Motor neuron (in vitro differentiated cells): ENCODE measurements around the gene CHFR. TPM values are rescaled to one million over a fixed set of nuclear protein-coding genes. Genes with fewer than 3 reads are reported as not detected.

Experiments used
- ATAC-seq, 8 experiments: fragments of 200-7000 bp; cut with Tn5 transposase; replicated peaks in 6 of 8; 2 replicates each; pipeline ENCODE4 v1.8.0; 2021; ENCODE audit warnings: mild to moderate bottlenecking in 8 of 8, moderate library complexity in 8 of 8
- H3K27ac ChIP-seq, 2 donors: fragments of 250-450 bp; sonication (Bioruptor Pico); 2 replicates each; pipeline ENCODE4 v1.9.0; 2021; ENCODE audit warnings: antibody characterized with exemption in 2 of 2, mild to moderate bottlenecking in 2 of 2, moderate library complexity in 1 of 2
- H3K4me1 ChIP-seq, 2 donors: fragments of 250-450 bp; sonication (Bioruptor Pico); replicated peaks in 1 of 2; 2 replicates each; pipeline ENCODE4 v1.6.1; 2021; ENCODE audit warnings: antibody characterized with exemption in 2 of 2, mild to moderate bottlenecking in 2 of 2, moderate library complexity in 1 of 2
- H3K4me3 ChIP-seq, 5 donors: fragments of 250-450 bp; sonication (Bioruptor Pico); 2 replicates each; pipeline ENCODE4 v1.9.0; 2021; ENCODE audit warnings: antibody characterized with exemption in 5 of 5, mild to moderate bottlenecking in 5 of 5, moderate library complexity in 4 of 5
- WGBS, 10 experiments: fragments of 450-650 bp; shearing (Covaris generic); methylation state at CpG; one replicate each; pipeline ENCODE4 v1.0.0; 2022; 5-methylcytosine and 5-hydroxymethylcytosine counted together
- in situ Hi-C, 9 experiments: fragments of 400-800 bp; cut with MboI; loops; one replicate each; pipeline ENCODE4 v1.15.0; 2021; ENCODE audit warnings: low sequenced_read_pairs in 9 of 9, low pct_unique_long_range_greater_than_20kb in 2 of 9; ENCODE audit not compliant: unreplicated experiment in 9 of 9
- total RNA-seq, 8 experiments: library from RNA; unstranded; fragments of 300-600 nt; gene quantifications; 2 replicates each; pipeline versions ENCODE4 v1.2.3 to v1.2.4, GENCODE V29; 2022

The CHFR gene
- total RNA-seq, 8 experiments from 2014 or later = 22.1 to 69.6 (median 24.8) TPM

- H3K4me1 ChIP-seq = peaks cover 0 to 8% of the 10 kb centered on the region in 2 donors
- 80 to 100% (median 87%) methylated on average over 1 to 3 of the region's 5 CpGs; no CpG with 5 or more reads in 5 of the 10 experiments for WGBS, 10 experiments
- in situ Hi-C loops = no loop called here
- no peak for ATAC-seq
- H3K27ac ChIP-seq = no peak overlapping the region
- H3K4me3 ChIP-seq = no peak overlapping the region
Observed at GRCh38 chr12:132834181-132834711, 53.2 kb downstream of the CHFR start.

- Histone ChIP-seq H3K4me1 (peaks cover 0 to 8% of the 10 kb centered on the region in 2 donors), H3K27ac (no peak overlapping the region), H3K4me3 (no peak overlapping the region)
- in situ Hi-C loops = no loop called here
- ATAC-seq = no peak
- 89 to 100% (median 92%) methylated on average over 1 to 6 of the region's 8 CpGs; no CpG with 5 or more reads in 5 of the 10 experiments for WGBS, 10 experiments
Observed at GRCh38 chr12:132833341-132833740, 54.1 kb downstream of the CHFR start.

- no peak overlapping the region for H3K27ac ChIP-seq
- 68 to 100% (median 87%) methylated on average over 2 to 10 of the region's 11 CpGs; no CpG with 5 or more reads in 2 of the 10 experiments for whole genome bisulfite sequencing, 10 experiments
- in situ Hi-C loops = no loop called here
- ATAC-seq = no peak
- H3K4me1 ChIP-seq = peaks cover 8 to 11% of the 10 kb centered on the region in 2 donors
- no peak overlapping the region for H3K4me3 ChIP-seq
Observed at GRCh38 chr12:132831771-132832170, 55.6 kb downstream of the CHFR start.

- peak; percentile 67 to 93 (median 86) for ATAC-seq
- in situ Hi-C loops = no loop called here
- 0 to 46% (median 15%) methylated on average over 2 to 19 of the region's 78 CpGs; no CpG with 5 or more reads in 5 of the 10 experiments for WGBS, 10 experiments
Observed at GRCh38 chr12:132828706-132829534, 58.5 kb downstream of the CHFR start, which contains the start of gene GOLGA3. TSS of gene GOLGA3 (minus strand) at chr12:132828869. CDS start at chr12:132822128, 6,741 bp downstream.

GRCh38 chr12:132827763-132828703, 59.4 kb downstream of the CHFR start:
- 0 to 80% (median 17%) methylated on average over 1 to 13 of the region's 59 CpGs; no CpG with 5 or more reads in 1 of the 10 experiments for WGBS, 10 experiments
- Histone ChIP-seq H3K4me1 (peaks cover 8 to 12% of the 10 kb centered on the region in 2 donors), H3K27ac (peak overlapping the region; percentile 99 to 100), H3K4me3 (peak overlapping the region; percentile 63 to 100 (median 82))
- ATAC-seq = peak; percentile 28 to 55 (median 32)
- in situ Hi-C loops = no loop called here

More at GRCh38 chr12:132828706-132829534, 58.5 kb downstream of the CHFR start, which contains the start of gene GOLGA3:
- peaks cover 8 to 12% of the 10 kb centered on the region in 2 donors for H3K4me1 ChIP-seq
- H3K4me3 ChIP-seq = peak within 1 kb of the TSS; percentile 63 to 100 (median 82)
- peak within 1 kb of the TSS; percentile 99 to 100 for H3K27ac ChIP-seq

- ATAC-seq = no peak
- Histone ChIP-seq H3K27ac (no peak overlapping the region), H3K4me1 (peaks cover 8 to 12% of the 10 kb centered on the region in 2 donors), H3K4me3 (no peak overlapping the region)
- in situ Hi-C loops = no loop called here
- 90 to 100% (median 100%) methylated on average over 1 to 8 of the region's 16 CpGs; no CpG with 5 or more reads in 5 of the 10 experiments for WGBS, 10 experiments
Observed at GRCh38 chr12:132825861-132826260, 61.5 kb downstream of the CHFR start.

- no peak overlapping the region for H3K4me3 ChIP-seq
- in situ Hi-C loops = no loop called here
- WGBS, 10 experiments = 70 to 96% (median 93%) methylated on average over 5 to 18 of the region's 18 CpGs; no CpG with 5 or more reads in 3 of the 10 experiments
- peaks cover 8 to 12% of the 10 kb centered on the region in 2 donors for H3K4me1 ChIP-seq
- no peak overlapping the region for H3K27ac ChIP-seq
- no peak for ATAC-seq
Observed at GRCh38 chr12:132825089-132825488, 62.3 kb downstream of the CHFR start.

- Histone ChIP-seq H3K4me3 (no peak overlapping the region), H3K4me1 (peaks cover 8 to 12% of the 10 kb centered on the region in 2 donors), H3K27ac (no peak overlapping the region)
- in situ Hi-C loops = no loop called here
- WGBS, 10 experiments = 50 to 100% (median 85%) methylated on average over 1 to 7 of the region's 7 CpGs; no CpG with 5 or more reads in 4 of the 10 experiments
- peak in 2 of 8 experiments; percentile 9 to 13 for ATAC-seq
Observed at GRCh38 chr12:132824053-132824452, 63.4 kb downstream of the CHFR start.

- no peak for ATAC-seq
- 50 to 100% (median 96%) methylated on average over 1 to 6 of the region's 8 CpGs; no CpG with 5 or more reads in 2 of the 10 experiments for WGBS, 10 experiments
- in situ Hi-C loops = no loop called here
- Histone ChIP-seq H3K4me3 (no peak overlapping the region), H3K27ac (no peak overlapping the region), H3K4me1 (no peaks in the 10 kb centered on the region)
Observed at GRCh38 chr12:132818562-132818961, 68.8 kb downstream of the CHFR start.

- no peak overlapping the region for H3K27ac ChIP-seq
- WGBS, 10 experiments = 93 to 100% (median 96%) methylated on average over 1 to 12 of the region's 21 CpGs; no CpG with 5 or more reads in 4 of the 10 experiments
- no peak overlapping the region for H3K4me3 ChIP-seq
- in situ Hi-C loops = no loop called here
- no peaks in the 10 kb centered on the region for H3K4me1 ChIP-seq
- no peak for ATAC-seq
Observed at GRCh38 chr12:132814232-132814631, 73.2 kb downstream of the CHFR start.

GRCh38 chr12:132813443-132813842, 74.0 kb downstream of the CHFR start:
- H3K4me3 ChIP-seq = no peak overlapping the region
- no peaks in the 10 kb centered on the region for H3K4me1 ChIP-seq
- no peak for ATAC-seq
- no peak overlapping the region for H3K27ac ChIP-seq
- in situ Hi-C loops = no loop called here
- WGBS, 10 experiments = 97 to 100% (median 100%) methylated on average over 1 to 4 of the region's 6 CpGs; no CpG with 5 or more reads in 7 of the 10 experiments

GRCh38 chr12:132812631-132813305, 74.6 kb downstream of the CHFR start:
- Histone ChIP-seq H3K4me1 (no peaks in the 10 kb centered on the region), H3K4me3 (no peak overlapping the region), H3K27ac (no peak overlapping the region)
- peak in 3 of 8 experiments; percentile 67 to 95 (median 94) for ATAC-seq
- WGBS, 10 experiments = 22 to 98% (median 79%) methylated on average over 3 to 8 of the region's 8 CpGs
- in situ Hi-C loops = no loop called here
